ENCODE data around the gene C7orf25.
A peak's percentile ranks its signal among the peaks of the same experiment; 100 is the strongest.

GRCh38 chr7:42876182-42877068 is 35.4 kb downstream of the C7orf25 start:
- no peak for TF ChIP-seq MAX (IDR thresholded peaks at IDR 0.05; ENCODE audit: low read depth, low read length)
- peak; percentile 83 for TF ChIP-seq CTCF (IDR thresholded peaks at IDR 0.05; ENCODE audit: low read depth, low read length)
- no peak for TF ChIP-seq MYC (IDR thresholded peaks at IDR 0.05; ENCODE audit: low read depth, low read length)
- no peak for TF ChIP-seq POLR2A (IDR thresholded peaks at IDR 0.05; ENCODE audit: extremely low read depth, insufficient read length)
